HEK293 (cell line): ENCODE results near the gene TTN.

ENCODE experiments used
- CTCF ChIA-PET: fragments of 350-600 bp; formaldehyde crosslinking; extraction: SDS; loops from one replicate; lab custom pipeline; 2021; ENCODE audit warnings: antibody characterized with exemption; lab: Yijun Ruan, JAX
- POLR2A ChIA-PET: fragments of 300-600 bp; formaldehyde crosslinking; extraction: SDS; loops from one replicate; lab custom pipeline; 2020; ENCODE audit warnings: antibody characterized with exemption, inconsistent platforms; lab: Yijun Ruan, JAX
- H3K27ac ChIP-seq: fragments of 200-500 bp; sonication (Bioruptor generic); 2 replicates; pipeline ENCODE4 v1.5.1; 2014; ENCODE audit warnings: low read depth, low read length, control low read depth, inconsistent platforms; ENCODE audit errors: extremely low read depth
- H3K36me3 ChIP-seq, 2 experiments: fragments of 200-500 bp in 1 of 2; sonication (Bioruptor generic) in 1 of 2; 1 replicate in 1 of 2; 2 replicates in 1 of 2; pipeline ENCODE4 v1.5.1; 2014 to 2017; ENCODE audit warnings: inconsistent platforms in 2 of 2, low read length in 2 of 2; ENCODE audit not compliant: control insufficient read depth in 2 of 2, insufficient read depth in 1 of 2
- H3K4me1 ChIP-seq: fragments of 200-500 bp; sonication (Bioruptor generic); 2 replicates; pipeline ENCODE4 v1.5.1; 2014; ENCODE audit warnings: mild to moderate bottlenecking, low read length, inconsistent platforms; ENCODE audit not compliant: control insufficient read depth, insufficient read depth
- H3K4me3 ChIP-seq: 2 replicates; pipeline ENCODE4 v1.5.1; 2011; ENCODE audit warnings: low read depth, mild to moderate bottlenecking, control low read depth, low read length, moderate library complexity
- H3K9me3 ChIP-seq: fragments of 200-500 bp; sonication (Bioruptor generic); 2 replicates; pipeline ENCODE4 v1.5.1; 2014; ENCODE audit warnings: low read depth, low read length, inconsistent platforms; ENCODE audit not compliant: control insufficient read depth, insufficient read depth
- KLF1 ChIP-seq: fragments of 450-650 bp; formaldehyde crosslinking; IDR thresholded peaks from 2 replicates; pipeline ENCODE4 v1.5.1; 2016; ENCODE audit warnings: missing biosample characterization, missing genetic modification characterization
- PBX3 ChIP-seq: sonication (generic); formaldehyde crosslinking; IDR thresholded peaks from 2 replicates; pipeline ENCODE4 v1.8.1; 2022; ENCODE audit warnings: mild to moderate bottlenecking, moderate library complexity, missing genetic modification reagents
- ZBTB1 ChIP-seq: fragments of 450-650 bp; formaldehyde crosslinking; IDR thresholded peaks from 2 replicates; pipeline ENCODE4 v1.5.1; 2016; ENCODE audit warnings: missing biosample characterization, missing genetic modification characterization
- ZFP69B ChIP-seq: fragments of 450-650 bp; formaldehyde crosslinking; IDR thresholded peaks from 2 replicates; pipeline ENCODE4 v1.5.1; 2016; ENCODE audit warnings: missing biosample characterization, missing genetic modification characterization
- ZNF138 ChIP-seq: fragments of 450-650 bp; formaldehyde crosslinking; IDR thresholded peaks from 2 replicates; pipeline ENCODE4 v1.5.1; 2016; ENCODE audit warnings: missing biosample characterization, missing genetic modification characterization, borderline replicate concordance
- ZNF302 ChIP-seq: fragments of 450-650 bp; formaldehyde crosslinking; IDR thresholded peaks from 2 replicates; pipeline ENCODE4 v1.5.1; 2016; ENCODE audit warnings: missing biosample characterization, missing genetic modification characterization, low read depth
- ZNF350 ChIP-seq: fragments of 450-650 bp; formaldehyde crosslinking; IDR thresholded peaks from 2 replicates; pipeline ENCODE4 v1.5.0; 2017; ENCODE audit warnings: missing biosample characterization, mild to moderate bottlenecking, missing genetic modification characterization
- ZNF488 ChIP-seq: fragments of 450-650 bp; formaldehyde crosslinking; IDR thresholded peaks from 2 replicates; pipeline ENCODE4 v1.5.1; 2016; ENCODE audit warnings: missing biosample characterization, missing genetic modification characterization
- ZNF518A ChIP-seq: fragments of 450-650 bp; formaldehyde crosslinking; conservative IDR thresholded peaks from 2 replicates; pipeline ENCODE4 v1.5.1; 2016; ENCODE audit warnings: low read depth, missing biosample characterization, missing genetic modification characterization
- ZNF596 ChIP-seq: fragments of 450-650 bp; IDR thresholded peaks from 2 replicates; pipeline ENCODE4 v1.5.0; 2018; ENCODE audit warnings: missing biosample characterization, mild to moderate bottlenecking, missing genetic modification characterization, moderate library complexity
- ZNF654 ChIP-seq: fragments of 450-650 bp; formaldehyde crosslinking; IDR thresholded peaks from 2 replicates; pipeline ENCODE4 v1.5.1; 2016; ENCODE audit warnings: low read depth, missing biosample characterization, missing genetic modification characterization
- ZNF776 ChIP-seq: fragments of 450-650 bp; formaldehyde crosslinking; IDR thresholded peaks from 2 replicates; pipeline ENCODE4 v1.5.0; 2017; ENCODE audit warnings: missing biosample characterization, missing genetic modification characterization, borderline replicate concordance
- ZNF792 ChIP-seq: fragments of 450-650 bp; formaldehyde crosslinking; IDR thresholded peaks from 2 replicates; pipeline ENCODE4 v1.5.1; 2016; ENCODE audit warnings: missing biosample characterization, missing genetic modification characterization

TTN gene

GRCh38 chr2:178824181-178824580 is 17.0 kb upstream of the TTN start:
- Histone ChIP-seq H3K9me3 (no peaks in the 10 kb centered on the region), H3K4me3 (no peak overlapping the region), H3K4me1 (no peaks in the 10 kb centered on the region), H3K27ac (no peak overlapping the region), H3K36me3 (no peaks in the 10 kb centered on the region)
- no peak for TF ChIP-seq KLF1 (tag by site-specific recombination)
- TF ChIP-seq ZNF654 (tag by site-specific recombination), result no peak
- TF ChIP-seq ZBTB1, result no peak
- no peak for TF ChIP-seq ZNF138 (tag by site-specific recombination)
- TF ChIP-seq ZFP69B (tag by site-specific recombination), result no peak
- TF ChIP-seq ZNF776 (tag by site-specific recombination), result no peak
- TF ChIP-seq ZNF350 (tag by site-specific recombination), result no peak
- no peak for TF ChIP-seq PBX3
- TF ChIP-seq ZNF488 (tag by site-specific recombination), result no peak
- no peak for TF ChIP-seq ZNF302 (tag by site-specific recombination)
- ChIA-PET CTCF (interaction anchor here (0.6 kb wide), 1 partner anchor 754 kb away, joined by 3 read pairs; no protein-coding TSS in a partner anchor), POLR2A (no interaction called here)

- Histone ChIP-seq H3K4me3 (no peak overlapping the region), H3K4me1 (no peaks in the 10 kb centered on the region), H3K27ac (no peak overlapping the region), H3K36me3 (no peaks in the 10 kb centered on the region), H3K9me3 (no peaks in the 10 kb centered on the region)
- CTCF ChIA-PET, result interaction anchor here (1.1 kb wide), 1 partner anchor 15 kb away, joined by 3 read pairs; no protein-coding TSS in a partner anchor
- POLR2A ChIA-PET, result no interaction called here
- TF ChIP-seq ZNF792 (tag by site-specific recombination) (no peak), ZNF518A (no peak), ZNF596 (no peak)
- TF ChIP-seq, all 188 proteins: peak for 0
These were observed 12.8 kb upstream of the TTN start for GRCh38 chr2:178819992-178820391.

GRCh38 chr2:178819147-178819875 is 12.1 kb upstream of the TTN start:
- Histone ChIP-seq H3K4me1 (no peaks in the 10 kb centered on the region), H3K36me3 (no peaks in the 10 kb centered on the region), H3K4me3 (no peak overlapping the region), H3K9me3 (no peaks in the 10 kb centered on the region), H3K27ac (no peak overlapping the region)
- ChIA-PET POLR2A (interaction anchor here (0.6 kb wide), 1 partner anchor 208 kb away, joined by 5 read pairs; no protein-coding TSS in a partner anchor), CTCF (interaction anchor here (0.6 to 1.1 kb wide), 2 partner anchors 12 to 14 kb away, joined by 3 read pairs; no protein-coding TSS in a partner anchor)
- TF ChIP-seq ZNF518A, result no peak
